Fibroblast of lung (primary cell): ENCODE results near the gene MTCH1. TPM values are rescaled to one million over a fixed set of nuclear protein-coding genes. Genes with fewer than 3 reads are reported as not detected.

ENCODE experiments used
- DNase-seq, 2 donors: peaks; one replicate each; pipeline versions ENCODE4 v3.0.0 to v3.0.0-alpha.2; 2010; ENCODE audit warnings: low read depth in 2 of 2
- H2AFZ ChIP-seq: 2 replicates; pipeline ENCODE4 v1.5.1; 2012; ENCODE audit warnings: low read length, control low read depth, inconsistent platforms
- H3K27ac ChIP-seq: 2 replicates; pipeline ENCODE4 v1.5.1; 2011; ENCODE audit warnings: low read length, control low read depth; ENCODE audit not compliant: insufficient read depth
- H3K27me3 ChIP-seq: 2 replicates; pipeline ENCODE4 v1.5.1; 2011; ENCODE audit warnings: mild to moderate bottlenecking, low read length; ENCODE audit not compliant: control insufficient read depth, insufficient read depth
- H3K36me3 ChIP-seq: 2 replicates; pipeline ENCODE4 v1.5.1; 2011; ENCODE audit warnings: low read length; ENCODE audit not compliant: control insufficient read depth, insufficient read depth
- H3K4me1 ChIP-seq: 2 replicates; pipeline ENCODE4 v1.5.1; 2011; ENCODE audit warnings: low read length; ENCODE audit not compliant: control insufficient read depth, insufficient read depth; ENCODE audit errors: extremely low read depth
- H3K4me2 ChIP-seq: 2 replicates; pipeline ENCODE4 v1.5.1; 2011; ENCODE audit warnings: low read length, control low read depth; ENCODE audit not compliant: insufficient read depth; ENCODE audit errors: extremely low read depth
- H3K4me3 ChIP-seq, 4 experiments: fragments of 200-600 bp in 1 of 4; sonication (generic) in 1 of 4; replicated peaks in 1 of 4; 2 replicates each; pipeline ENCODE4 v1.5.1; 2011 to 2016; ENCODE audit warnings: low read length in 4 of 4, low read depth in 3 of 4, mild to moderate bottlenecking in 3 of 4, control low read depth in 2 of 4, inconsistent platforms in 1 of 4, mixed read lengths in 1 of 4; ENCODE audit not compliant: insufficient read depth in 1 of 4; ENCODE audit errors: control extremely low read depth in 1 of 4
- H3K79me2 ChIP-seq: 2 replicates; pipeline ENCODE4 v1.5.1; 2012; ENCODE audit warnings: mild to moderate bottlenecking, low read length, inconsistent platforms; ENCODE audit not compliant: control insufficient read depth, insufficient read depth
- H3K9ac ChIP-seq: 2 replicates; pipeline ENCODE4 v1.5.1; 2011; ENCODE audit warnings: mild to moderate bottlenecking, low read length, control low read depth; ENCODE audit not compliant: insufficient read depth
- H3K9me3 ChIP-seq: 2 replicates; pipeline ENCODE4 v1.5.1; 2012; ENCODE audit warnings: low read depth, low read length; ENCODE audit not compliant: control insufficient read depth, insufficient read depth
- H4K20me1 ChIP-seq: 2 replicates; pipeline ENCODE4 v1.5.1; 2011; ENCODE audit warnings: low read length; ENCODE audit not compliant: control insufficient read depth, insufficient read depth; ENCODE audit errors: extremely low read depth
- CTCF ChIP-seq, 2 donors: IDR thresholded peaks in 1 of 2; conservative IDR thresholded peaks in 1 of 2; 1 replicate in 1 of 2; 2 replicates in 1 of 2; pipeline ENCODE4 v1.5.1; 2011 to 2012; ENCODE audit warnings: low read length in 2 of 2, control low read depth in 1 of 2, inconsistent platforms in 1 of 2, low read depth in 1 of 2, mild to moderate bottlenecking in 1 of 2
- EZH2 ChIP-seq: IDR thresholded peaks from 2 replicates; pipeline ENCODE4 v1.5.1; 2012; ENCODE audit warnings: low read length, control low read depth, mild to moderate bottlenecking; ENCODE audit errors: missing control alignments
- polyA plus RNA-seq, 2 donors: library from polyadenylated mRNA; depleted of rRNA in 1 of 2; stranded (reverse) in 1 of 2; unstranded in 1 of 2; fragments of >200 nt; gene quantifications; 2 replicates each; pipeline ENCODE4 v1.2.1, GENCODE V29; 2011 to 2012; ENCODE audit warnings: missing spikeins in 1 of 2
- total RNA-seq: library from RNA; depleted of rRNA; stranded (reverse); fragments of >200 nt; gene quantifications from 2 replicates; pipeline ENCODE4 v1.2.1, GENCODE V29; 2014

The MTCH1 gene
- total and polyA plus RNA-seq, 2 donors (not counting 1 experiment from before 2014, with no cell fraction given): 131 to 222 TPM

- Histone ChIP-seq H3K9ac (no peak overlapping the region), H3K27ac (no peak overlapping the region), H2AFZ (no peak overlapping the region), H3K4me1 (no peaks in the 10 kb centered on the region), H3K9me3 (no peaks in the 10 kb centered on the region), H3K79me2 (no peaks in the 10 kb centered on the region), H4K20me1 (no peaks in the 10 kb centered on the region), H3K4me2 (no peak overlapping the region), H3K36me3 (no peaks in the 10 kb centered on the region), H3K4me3 (no peak overlapping the region), H3K27me3 (no peaks in the 10 kb centered on the region)
- no peak for DNase-seq
- no peak for TF ChIP-seq CTCF (conservative IDR thresholded peaks at IDR 0.05 in 1 of 2, IDR thresholded peaks at IDR 0.05 in 1 of 2; ENCODE audit: low read depth in 1 of 2, low read length in 2 of 2)
- TF ChIP-seq EZH2: no peak
Observed at GRCh38 chr6:37033255-37033654, 47.3 kb upstream of the MTCH1 start.

- H3K79me2 ChIP-seq: no peaks in the 10 kb centered on the region
Observed at GRCh38 chr6:37032239-37032638, 46.2 kb upstream of the MTCH1 start.

GRCh38 chr6:37030599-37030998 is 44.6 kb upstream of the MTCH1 start:
- no peaks in the 10 kb centered on the region for H3K27me3 ChIP-seq
- H4K20me1 ChIP-seq: no peaks in the 10 kb centered on the region
- no peaks in the 10 kb centered on the region for H3K79me2 ChIP-seq
- no peak for TF ChIP-seq EZH2
- TF ChIP-seq CTCF (conservative IDR thresholded peaks at IDR 0.05 in 1 of 2, IDR thresholded peaks at IDR 0.05 in 1 of 2; ENCODE audit: low read depth in 1 of 2, low read length in 2 of 2): no peak
- H2AFZ ChIP-seq: no peak overlapping the region
- H3K4me2 ChIP-seq: no peak overlapping the region
- DNase-seq: no peak
- no peak overlapping the region for H3K27ac ChIP-seq
- H3K36me3 ChIP-seq: no peaks in the 10 kb centered on the region
- no peak overlapping the region for H3K9ac ChIP-seq
- H3K4me1 ChIP-seq: no peaks in the 10 kb centered on the region
- H3K9me3 ChIP-seq: no peaks in the 10 kb centered on the region
- no peak overlapping the region for H3K4me3 ChIP-seq

More at GRCh38 chr6:37032239-37032638, 46.2 kb upstream of the MTCH1 start:
- TF ChIP-seq CTCF (conservative IDR thresholded peaks at IDR 0.05 in 1 of 2, IDR thresholded peaks at IDR 0.05 in 1 of 2; ENCODE audit: low read depth in 1 of 2, low read length in 2 of 2) (no peak), EZH2 (no peak)
- Histone ChIP-seq H3K9ac (no peak overlapping the region), H3K4me2 (no peak overlapping the region), H3K9me3 (no peaks in the 10 kb centered on the region), H3K27me3 (no peaks in the 10 kb centered on the region), H3K36me3 (no peaks in the 10 kb centered on the region), H3K27ac (no peak overlapping the region), H2AFZ (no peak overlapping the region), H3K4me1 (no peaks in the 10 kb centered on the region), H4K20me1 (no peaks in the 10 kb centered on the region), H3K4me3 (no peak overlapping the region)
- DNase-seq: no peak
